NCI-H2196 (cell line): ENCODE results near the gene GPR137C.

Source experiments
- DNase-seq: peaks from one replicate; lab custom pipeline; 2025; ENCODE audit not compliant: unreplicated experiment; lab: John Stamatoyannopoulos, UW

GPR137C gene

GRCh38 chr14:52552063-52552988 is at the start of gene GPR137C, which contains the start of gene TXNDC16:
Gene GPR137C, plus strand, starts transcription at chr14:52552836. Its CDS starts 312 bp downstream, at chr14:52553148.
Gene TXNDC16, minus strand, starts transcription at chr14:52552505. Its CDS starts 8,948 bp downstream, at chr14:52543557.
- DNase-seq = peak; percentile 99

- no peak for DNase-seq
Measured at GRCh38 chr14:52513249-52513648, 39.4 kb upstream of the GPR137C start.

GRCh38 chr14:52514046-52514811 is 38.4 kb upstream of the GPR137C start:
- no peak for DNase-seq

- no peak for DNase-seq
Measured at GRCh38 chr14:52522033-52522432, 30.6 kb upstream of the GPR137C start.

- no peak for DNase-seq
Measured at GRCh38 chr14:52522581-52523345, 29.9 kb upstream of the GPR137C start.

GRCh38 chr14:52527052-52527451 is 25.6 kb upstream of the GPR137C start:
- DNase-seq = no peak

- no peak for DNase-seq
Measured at GRCh38 chr14:52531481-52531880, 21.2 kb upstream of the GPR137C start.

- no peak for DNase-seq
Measured at GRCh38 chr14:52536269-52536668, 16.4 kb upstream of the GPR137C start.

- no peak for DNase-seq
Measured at GRCh38 chr14:52538623-52539022, 14.0 kb upstream of the GPR137C start.

GRCh38 chr14:52545584-52546317 is 6.9 kb upstream of the GPR137C start:
- no peak for DNase-seq

GRCh38 chr14:52546318-52546670 is 6.3 kb upstream of the GPR137C start:
- no peak for DNase-seq

GRCh38 chr14:52547027-52547426 is 5.6 kb upstream of the GPR137C start:
- no peak for DNase-seq

- no peak for DNase-seq
Measured at GRCh38 chr14:52547526-52547925, 5.1 kb upstream of the GPR137C start.

- no peak for DNase-seq
Measured at GRCh38 chr14:52550661-52551060, 2.0 kb upstream of the GPR137C start.

- no peak for DNase-seq
Measured at GRCh38 chr14:52551205-52551604, 1.4 kb upstream of the GPR137C start.

- no peak for DNase-seq
Measured at GRCh38 chr14:52551696-52552062, 957 bp upstream of the GPR137C start.

GRCh38 chr14:52553002-52553670 is 500 bp downstream of the GPR137C start:
- DNase-seq = peak; percentile 52

- peak; percentile 84 for DNase-seq
Measured at GRCh38 chr14:52553671-52554575, 1.3 kb downstream of the GPR137C start.

GRCh38 chr14:52558688-52559087 is 6.1 kb downstream of the GPR137C start:
- no peak for DNase-seq
